GM15510 (cell line): ENCODE results near the gene TYW3.

ENCODE experiments used
- POLR2A ChIP-seq: IDR thresholded peaks from 3 replicates; pipeline ENCODE4 v1.6.1; 2011; ENCODE audit warnings: borderline replicate concordance; ENCODE audit not compliant: insufficient read length; ENCODE audit errors: extremely low read depth

TYW3 gene

GRCh38 chr1:74715236-74715502 is 17.8 kb upstream of the TYW3 start:
- no peak for TF ChIP-seq POLR2A

GRCh38 chr1:74715806-74716205 is 17.1 kb upstream of the TYW3 start:
- no peak for TF ChIP-seq POLR2A

GRCh38 chr1:74716822-74717221 is 16.1 kb upstream of the TYW3 start:
- TF ChIP-seq POLR2A = no peak

DNA sequence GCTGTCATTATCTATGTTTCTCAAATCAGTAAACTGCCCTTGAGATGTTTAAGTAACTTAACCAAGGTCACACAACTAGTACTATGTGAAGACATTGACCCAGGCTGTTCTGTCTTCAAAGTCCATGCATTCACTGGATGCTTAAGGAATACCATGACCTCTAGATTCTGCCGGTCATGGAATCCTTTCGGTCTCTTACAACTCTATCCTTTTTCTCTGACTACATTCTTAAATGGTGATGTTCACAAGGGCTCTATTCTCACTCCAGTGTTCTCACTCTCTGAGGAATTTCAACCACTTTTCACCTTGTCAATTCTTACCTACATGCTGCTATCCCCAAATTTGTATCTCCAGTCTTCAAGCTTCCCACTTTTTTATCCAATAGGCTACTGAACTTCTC is 15.3 kb upstream of the TYW3 start:
- TF ChIP-seq POLR2A = no peak

GRCh38 chr1:74726063-74726462 is 6.9 kb upstream of the TYW3 start:
- TF ChIP-seq POLR2A = no peak

- no peak for TF ChIP-seq POLR2A
Observed at GRCh38 chr1:74728736-74729135, 4.2 kb upstream of the TYW3 start.

DNA sequence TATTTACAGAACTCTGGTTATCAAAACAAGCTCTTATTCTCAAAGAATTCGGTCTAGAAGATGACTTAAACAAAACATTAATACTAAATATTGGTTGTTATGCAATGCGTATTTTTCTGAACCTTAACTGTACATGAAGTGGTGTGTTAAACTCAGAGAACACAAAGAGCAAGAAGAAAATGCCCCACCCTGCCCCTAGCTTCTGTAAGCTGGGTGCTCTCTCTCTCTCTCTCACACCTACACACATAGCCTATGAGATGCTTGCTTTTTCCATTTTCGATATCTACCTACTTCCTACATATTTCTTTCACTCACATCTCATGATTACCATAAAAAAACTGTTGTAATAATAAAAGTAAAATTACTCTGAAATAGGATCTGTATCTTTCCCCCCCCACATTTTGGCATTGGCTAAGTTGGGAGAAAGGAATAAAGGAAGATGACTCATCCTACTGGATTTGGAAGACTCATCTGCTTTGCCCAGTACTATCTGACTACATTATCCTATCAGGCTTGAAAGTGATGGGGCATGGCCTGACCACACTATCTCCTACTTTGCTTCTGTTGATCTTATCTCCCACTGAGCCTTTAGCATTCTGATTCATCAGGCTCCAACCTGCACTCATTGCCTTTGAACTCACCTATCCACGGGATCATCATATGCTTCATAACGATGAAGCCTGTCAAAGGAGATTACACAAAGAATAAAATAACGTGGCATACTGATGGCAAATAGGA is 3.0 kb upstream of the TYW3 start:
- TF ChIP-seq POLR2A = no peak

GRCh38 chr1:74731399-74732052 is 1.4 kb upstream of the TYW3 start:
- no peak for TF ChIP-seq POLR2A

- TF ChIP-seq POLR2A = no peak
Observed at GRCh38 chr1:74733604-74734484, 892 bp downstream of the TYW3 start.

DNA sequence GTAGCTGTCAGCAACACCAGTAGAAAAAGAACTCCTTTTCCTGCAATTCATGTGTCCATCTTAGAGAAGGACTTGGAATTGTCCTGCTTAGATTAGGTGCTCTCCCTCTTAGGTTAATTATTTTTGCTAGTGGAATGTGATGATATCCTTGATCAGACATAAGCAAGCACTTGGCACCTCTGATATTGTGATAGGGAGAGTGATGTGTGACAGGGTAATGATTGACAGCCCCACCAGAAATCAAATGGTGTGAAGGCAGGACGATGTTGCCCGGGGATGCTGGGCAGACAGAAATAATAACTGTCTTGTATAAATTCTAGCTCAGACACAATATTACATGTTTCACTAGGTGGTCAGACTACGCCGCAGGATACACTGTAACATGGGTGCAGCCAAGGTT is 4.4 kb downstream of the TYW3 start:
- no peak for TF ChIP-seq POLR2A

GRCh38 chr1:74748960-74749359 is 16.0 kb downstream of the TYW3 start:
- TF ChIP-seq POLR2A = no peak

DNA sequence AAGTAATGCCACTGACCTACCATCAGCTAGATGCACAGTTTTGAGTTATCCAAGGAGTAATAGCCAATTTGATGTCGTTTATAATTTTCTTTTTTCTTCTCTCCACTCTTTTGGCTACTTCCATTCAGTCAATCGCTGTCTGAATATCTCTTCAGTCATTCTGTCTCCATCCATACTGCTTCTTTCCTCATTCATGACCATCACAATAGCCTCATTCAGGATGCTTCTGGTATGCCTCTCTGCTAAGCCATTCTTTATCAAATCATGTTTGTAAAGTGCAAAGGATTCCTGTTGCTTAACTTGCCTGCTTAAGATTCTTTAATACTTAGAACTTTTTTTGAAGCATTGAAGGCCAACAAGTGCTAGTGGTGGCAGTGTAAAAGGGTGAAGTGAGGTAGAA is 20.2 kb downstream of the TYW3 start:
- no peak for TF ChIP-seq POLR2A

GRCh38 chr1:74755475-74755874 is 22.5 kb downstream of the TYW3 start:
- no peak for TF ChIP-seq POLR2A

DNA sequence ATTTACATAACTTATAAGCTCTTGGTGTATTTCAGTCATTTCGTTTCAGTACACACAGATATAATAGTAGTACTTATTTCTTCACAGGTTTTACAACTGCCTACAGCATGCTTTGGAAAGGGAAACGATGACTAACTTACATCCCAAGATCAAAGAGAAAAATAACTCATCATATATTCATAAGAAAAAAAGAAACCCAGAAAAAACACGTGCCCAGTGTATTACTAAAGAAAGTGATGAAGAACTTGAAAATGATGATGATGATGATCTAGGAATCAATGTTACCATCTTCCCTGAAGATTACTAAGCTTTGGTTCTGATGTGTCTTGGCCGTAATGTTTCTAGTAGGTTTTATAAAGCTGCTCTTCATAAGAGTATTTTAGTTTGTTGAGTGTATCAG is 30.9 kb downstream of the TYW3 start:
- TF ChIP-seq POLR2A = no peak

GRCh38 chr1:74766579-74766978 is 33.6 kb downstream of the TYW3 start:
- no peak for TF ChIP-seq POLR2A

DNA sequence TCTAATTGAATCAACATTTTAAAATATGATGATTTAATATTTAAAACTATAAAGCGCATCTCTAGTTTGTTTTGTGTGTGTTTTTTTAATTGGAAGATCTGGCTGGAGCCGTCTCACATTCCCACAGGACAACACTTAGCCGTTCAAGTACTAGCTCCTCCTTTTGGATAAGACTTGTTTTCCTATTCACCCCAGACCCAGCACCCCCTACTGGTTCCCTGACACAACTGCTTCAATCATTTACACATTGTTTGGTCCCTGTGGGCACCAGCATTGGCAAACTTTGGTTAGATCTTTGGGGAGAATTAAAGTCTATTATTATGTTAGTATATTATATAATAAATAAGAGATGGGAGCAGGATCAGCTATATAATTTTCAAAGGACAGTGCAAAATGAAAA is 34.5 kb downstream of the TYW3 start:
- no peak for TF ChIP-seq POLR2A

- no peak for TF ChIP-seq POLR2A
Observed at GRCh38 chr1:74771913-74772515, 39.1 kb downstream of the TYW3 start.
